ENCODE results near the gene GRAP2. TPM values are rescaled to one million over a fixed set of nuclear protein-coding genes. Genes with fewer than 3 reads are reported as not detected.

GRAP2 gene
- total and polyA plus RNA-seq, 2 of the 4 experiments (the other 2 are of a cell fraction): not detected

DNA sequence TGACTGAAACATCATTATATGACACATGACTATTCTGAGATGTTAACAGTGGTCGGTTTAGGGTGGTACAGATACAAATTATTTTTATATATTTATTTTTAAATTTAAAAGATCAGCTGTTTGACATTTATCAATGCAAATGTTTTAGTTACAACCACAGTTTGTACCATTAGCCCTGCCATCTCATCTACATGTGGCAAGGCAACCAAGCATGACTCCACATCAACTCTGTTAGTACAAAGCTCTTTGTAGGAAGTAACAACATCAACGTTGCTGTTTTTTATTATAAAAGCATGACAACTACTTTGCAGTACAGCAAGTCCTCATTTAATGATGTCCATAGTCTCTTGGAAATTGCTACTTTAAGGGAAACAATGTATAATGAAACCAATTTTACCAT, 48.1 kb upstream of the GRAP2 start:
- BruUV-seq (replicated peaks): no TSS peak
- no peak overlapping the region for H2BK15ac ChIP-seq (ENCODE audit: low read depth, low read length)
- POLR2A ChIA-PET (ENCODE audit: unreplicated experiment): no interaction called here
- no peak overlapping the region for H3K56ac ChIP-seq (ENCODE audit: extremely low read depth, insufficient read depth, low read length)
- no peak overlapping the region for H4K5ac ChIP-seq (ENCODE audit: low read depth, low read length)
- dilution Hi-C loops (cut with HindIII; ENCODE audit: low sequenced_read_pairs, unreplicated experiment) (no loop called here), in situ Hi-C loops (cut with MboI; ENCODE audit: low sequenced_read_pairs) (no loop called here), intact Hi-C loops (cut with micrococcal nuclease) (no loop called here)
- no peaks in the 10 kb centered on the region for H3K9me1 ChIP-seq (ENCODE audit: insufficient read depth, low read length)
- no peak overlapping the region for H2AFZ ChIP-seq (replicated peaks; ENCODE audit: low read length, poor library complexity)
- ATAC-seq (ENCODE audit: low read depth) (no peak), DNase-seq (no peak)
- no peaks in the 10 kb centered on the region for H3K4me1 ChIP-seq (ENCODE audit: control insufficient read depth, insufficient read depth, low read length)
- no peak overlapping the region for H2BK20ac ChIP-seq (ENCODE audit: low read depth, low read length)
- TF ChIP-seq POLR2A (IDR thresholded peaks at IDR 0.05; ENCODE audit: low read depth, low read length): no peak
- no peak for TF ChIP-seq MAFK (IDR thresholded peaks at IDR 0.05; ENCODE audit: low read depth, low read length)
- no peak for TF ChIP-seq CHD1 (IDR thresholded peaks at IDR 0.05; ENCODE audit: low read depth, low read length)
- H2BK120ac ChIP-seq (ENCODE audit: low read depth, low read length): no peak overlapping the region
- H3K27me3 ChIP-seq (ENCODE audit: control insufficient read depth, insufficient read depth, low read length): peaks cover 18% of the 10 kb centered on the region
- no peak overlapping the region for H3K4ac ChIP-seq (ENCODE audit: low read depth, low read length)
- no peaks in the 10 kb centered on the region for H3K36me3 ChIP-seq (ENCODE audit: control insufficient read depth, insufficient read depth, low read length)
- no peaks in the 10 kb centered on the region for H3K79me1 ChIP-seq (ENCODE audit: low read depth in 1 of 2, low read length in 2 of 2)
- H2BK5ac ChIP-seq (ENCODE audit: low read depth, low read length, poor library complexity, severe bottlenecking): no peak overlapping the region
- no peak overlapping the region for H3K4me3 ChIP-seq (ENCODE audit: insufficient read depth, low read depth, low read length)
- no peak overlapping the region for H4K8ac ChIP-seq (ENCODE audit: low read depth in 2 of 2, low read length in 2 of 2)
- no peak overlapping the region for H3K18ac ChIP-seq (ENCODE audit: low read depth, low read length)
- no peaks in the 10 kb centered on the region for H3K9me3 ChIP-seq (ENCODE audit: control insufficient read depth, insufficient read depth, low read length)
- H2AK5ac ChIP-seq (ENCODE audit: low read depth, low read length): no peak overlapping the region
- H3K27ac ChIP-seq (ENCODE audit: insufficient read depth, low read length): no peak overlapping the region
- H4K20me1 ChIP-seq (ENCODE audit: insufficient read depth, low read length): no peaks in the 10 kb centered on the region
- no peak overlapping the region for H3K4me2 ChIP-seq (ENCODE audit: low read depth, low read length)
- H3K23ac ChIP-seq (ENCODE audit: low read depth, low read length): no peak overlapping the region
- no peak overlapping the region for H3K9ac ChIP-seq (ENCODE audit: low read depth, low read length)
- H2AK9ac ChIP-seq (replicated peaks; ENCODE audit: low read depth, low read length, poor library complexity): no peak overlapping the region
- no peak overlapping the region for H3K14ac ChIP-seq (replicated peaks; ENCODE audit: low read depth, low read length)
- WGBS, 2 experiments (ENCODE audit: extremely low coverage in 2 of 2, insufficient read length in 1 of 2): no CpG with 5 or more reads among the region's 2 CpGs
- CTCF ChIA-PET: no interaction called here
- no peak overlapping the region for H4K91ac ChIP-seq (ENCODE audit: insufficient read depth, low read depth, low read length)
